GM21717 (cell line): ENCODE results near the gene TM2D1.
"Not testable (repeated sequence)": the region's sequence is repeated elsewhere in the genome, so short reads cannot be mapped to it uniquely, and the experiment has no call there.

Experiments used
- ATAC-seq: cut with Tn5 transposase; IDR thresholded peaks from one replicate; pipeline ENCODE4 v1.9.1; 2021; ENCODE audit warnings: mild to moderate bottlenecking, moderate library complexity; ENCODE audit not compliant: unreplicated experiment

The TM2D1 gene

GRCh38 chr1:61718996-61719663 lies 5.8 kb downstream of the TM2D1 start:
- ATAC-seq = not testable (repeated sequence)

- no peak for ATAC-seq
Observed at GRCh38 chr1:61711969-61712368, 13.0 kb downstream of the TM2D1 start.

GRCh38 chr1:61711257-61711656 lies 13.7 kb downstream of the TM2D1 start:
- ATAC-seq = not testable (repeated sequence)

- no peak for ATAC-seq
Observed at GRCh38 chr1:61709908-61710289, 15.0 kb downstream of the TM2D1 start.

GRCh38 chr1:61708953-61709907 lies 15.7 kb downstream of the TM2D1 start:
- ATAC-seq = no peak

- no peak for ATAC-seq
Observed at GRCh38 chr1:61699911-61700851, 24.8 kb downstream of the TM2D1 start.

- ATAC-seq = no peak
Observed at GRCh38 chr1:61692155-61692800, 32.7 kb downstream of the TM2D1 start.

DNA sequence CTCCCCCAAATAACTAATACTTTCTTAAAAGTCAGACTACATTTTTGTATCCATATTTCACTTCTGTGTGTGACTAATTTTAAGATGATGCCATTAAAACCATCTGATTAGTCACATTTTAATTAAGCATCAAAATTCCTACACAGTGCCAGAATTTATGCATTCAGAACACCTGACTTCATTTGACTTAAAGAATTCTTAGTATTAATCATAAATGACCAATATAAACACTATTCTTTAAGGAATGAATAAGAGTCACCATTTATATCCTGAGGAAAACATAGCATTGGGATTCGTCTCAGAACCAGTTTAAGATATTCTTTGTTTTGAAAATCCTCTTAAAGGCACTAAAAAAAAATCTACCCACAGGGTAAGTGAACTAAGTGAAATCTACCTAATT lies 37.0 kb downstream of the TM2D1 start:
- ATAC-seq = no peak

GRCh38 chr1:61682891-61683290 lies 42.0 kb downstream of the TM2D1 start:
- ATAC-seq = no peak

DNA sequence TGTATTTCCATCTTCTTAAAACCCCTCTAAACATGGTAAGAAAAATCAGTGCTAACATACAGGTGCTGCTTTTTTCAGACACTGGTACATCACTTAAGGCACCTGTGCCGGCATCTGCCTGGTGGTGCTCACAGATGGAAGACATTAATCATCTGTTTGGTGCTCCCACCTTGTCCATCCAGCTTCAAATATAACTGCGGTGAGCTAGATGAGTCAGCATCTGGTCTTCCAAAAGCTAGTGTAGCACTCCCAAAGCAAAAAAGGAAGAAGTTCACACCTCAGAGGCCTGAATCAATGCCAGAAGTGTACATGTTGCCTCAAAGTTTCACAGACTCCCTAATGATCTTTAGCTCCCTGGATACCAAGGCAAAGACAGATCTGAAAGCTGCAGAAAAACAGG lies 44.4 kb downstream of the TM2D1 start:
- ATAC-seq = no peak

DNA sequence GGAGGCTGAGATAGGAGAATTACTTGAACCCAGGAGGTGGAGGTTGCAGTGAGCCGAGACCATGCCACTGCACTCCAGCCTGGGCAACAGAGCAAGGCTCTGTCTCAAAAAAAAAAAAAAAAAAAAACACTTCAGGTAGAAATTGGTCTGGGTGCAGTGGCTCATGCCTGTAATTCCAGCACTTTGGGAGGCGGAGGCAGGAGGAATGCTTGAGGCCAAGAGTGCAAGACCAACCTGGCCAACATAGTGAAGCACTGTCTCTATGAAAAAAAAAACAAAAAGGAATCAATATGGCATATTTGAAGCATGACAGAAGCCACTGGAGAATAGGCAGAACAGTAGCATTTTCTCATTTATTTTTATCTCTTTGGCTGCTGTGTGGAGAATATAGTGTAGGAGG lies 48.1 kb downstream of the TM2D1 start:
- not testable (repeated sequence) for ATAC-seq

- ATAC-seq = no peak
Observed at GRCh38 chr1:61674221-61674620, 50.7 kb downstream of the TM2D1 start.

DNA sequence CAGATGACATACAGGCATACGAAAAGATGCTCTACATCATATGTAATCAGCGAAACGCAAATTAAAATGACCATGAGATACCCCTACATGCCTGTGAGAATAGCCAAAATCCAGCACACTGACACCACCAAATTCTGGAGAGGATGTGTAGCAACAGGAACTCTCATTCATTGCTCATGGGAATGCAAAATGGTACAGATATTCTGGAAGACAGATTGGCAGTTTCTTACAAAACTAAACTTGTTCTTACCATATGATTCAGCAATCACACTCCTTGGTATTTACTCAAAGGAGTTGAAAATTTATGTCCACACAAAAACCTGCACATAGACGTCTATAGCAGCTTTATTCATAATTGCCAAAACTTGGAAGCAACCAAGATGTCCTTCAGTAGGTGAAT lies 52.6 kb downstream of the TM2D1 start:
- ATAC-seq = no peak

DNA sequence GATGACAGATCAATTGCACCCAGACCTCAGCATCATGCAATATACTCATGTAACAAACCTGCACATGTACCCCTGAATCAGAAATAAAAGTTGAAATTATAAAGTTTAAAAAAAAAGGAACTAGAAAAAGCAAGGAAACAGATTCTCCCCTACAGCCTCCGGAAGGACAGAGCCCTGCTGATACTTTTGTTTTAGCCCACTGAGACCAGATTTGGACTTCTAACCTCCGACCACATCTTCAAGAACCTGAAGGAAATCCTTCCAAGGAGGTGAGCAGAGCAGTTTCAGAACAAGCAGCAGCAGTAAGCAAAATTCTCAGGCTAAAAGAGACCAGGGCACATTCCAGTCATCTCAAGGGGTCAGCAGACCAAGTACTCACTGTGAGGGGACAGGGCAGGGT lies 54.5 kb downstream of the TM2D1 start:
- ATAC-seq = no peak

DNA sequence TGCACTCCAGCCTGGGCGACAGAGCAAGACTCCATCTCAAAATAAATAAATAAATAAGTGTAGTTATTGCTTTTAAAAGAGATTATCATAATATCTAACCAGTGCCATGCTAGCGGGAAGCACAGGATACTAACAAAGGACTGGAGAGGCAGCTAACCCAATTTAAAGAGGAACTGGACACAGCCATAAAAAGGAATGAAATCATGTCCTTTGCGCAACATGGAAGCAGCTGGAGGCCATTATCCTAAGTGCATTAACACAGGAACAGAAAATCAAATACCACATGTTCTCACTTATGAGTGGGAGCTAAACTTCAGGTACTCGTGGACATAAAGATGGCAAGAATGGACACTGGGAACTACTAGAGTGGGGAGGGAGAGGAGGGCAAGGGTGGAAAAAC lies 54.9 kb downstream of the TM2D1 start:
- ATAC-seq = no peak

DNA sequence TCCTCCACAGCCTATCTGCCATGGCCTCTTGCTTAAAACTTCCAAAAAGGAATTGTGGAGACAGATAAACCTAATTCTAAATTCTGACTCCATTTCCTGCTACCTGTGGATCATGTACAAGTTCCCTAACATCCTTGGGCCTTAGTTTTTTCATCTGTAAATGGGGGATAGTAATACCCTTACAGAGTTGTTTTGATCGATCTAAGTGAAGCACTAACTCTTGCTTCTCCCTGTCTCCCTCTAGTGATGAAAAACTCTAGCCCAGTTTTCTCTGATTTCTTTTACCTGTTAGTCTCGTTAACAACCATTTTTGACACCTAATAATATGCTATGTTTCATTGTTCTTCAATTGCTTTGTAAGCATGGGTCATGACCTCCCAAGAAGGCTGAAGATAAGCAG lies 65.9 kb downstream of the TM2D1 start:
- ATAC-seq = no peak

DNA sequence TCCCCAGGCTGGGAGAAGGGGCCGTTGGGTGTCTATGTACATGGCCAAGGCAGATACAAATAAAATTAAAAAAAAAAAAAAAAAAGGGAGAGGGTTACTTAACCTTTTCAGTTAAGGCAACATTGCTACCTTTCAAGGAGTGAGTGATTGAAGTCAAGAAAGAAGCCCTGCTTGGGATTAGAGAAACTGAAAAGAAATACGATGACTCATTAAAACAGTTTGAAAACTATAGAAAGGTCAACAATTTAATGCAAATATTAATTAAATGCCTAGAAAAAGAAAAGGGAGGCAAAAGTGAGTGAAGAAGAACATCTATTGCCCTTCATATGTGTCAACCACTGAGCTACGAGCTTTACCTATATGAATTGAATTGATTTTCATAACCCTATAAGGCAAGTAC lies 69.5 kb downstream of the TM2D1 start:
- no peak for ATAC-seq

DNA sequence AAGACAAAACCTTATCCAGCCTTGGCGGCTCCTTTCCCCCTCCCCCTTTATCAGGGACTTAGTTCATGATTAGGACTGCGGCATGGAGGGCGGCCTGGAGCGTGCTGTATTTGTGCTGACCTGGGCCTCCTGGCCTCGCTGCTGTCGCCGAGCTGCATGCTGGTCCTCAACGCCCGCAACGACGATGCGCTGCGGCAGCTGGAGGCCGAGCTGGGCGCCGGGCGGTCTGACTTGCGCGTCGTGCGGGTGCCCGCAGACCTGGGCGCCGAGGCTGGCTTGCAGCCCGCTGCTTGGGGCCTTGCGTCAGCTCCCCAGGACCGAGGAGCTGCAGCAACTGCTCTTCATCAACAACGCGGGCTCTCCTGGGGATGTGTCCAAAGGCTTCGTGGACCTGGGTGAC lies 70.9 kb downstream of the TM2D1 start:
- no peak for ATAC-seq

GRCh38 chr1:61648983-61649742 lies 75.8 kb downstream of the TM2D1 start:
- no peak for ATAC-seq

- no peak for ATAC-seq
Observed at GRCh38 chr1:61647142-61647541, 77.8 kb downstream of the TM2D1 start.
